Fibroblast of skin of scalp (primary cell): ENCODE data around the gene TMEM45A.
"Not testable (repeated sequence)": the region's sequence is repeated elsewhere in the genome, so short reads cannot be mapped to it uniquely, and the experiment has no call there.

Source experiments
- DNase-seq: peaks from one replicate; pipeline ENCODE4 v3.0.0-alpha.2; 2013

Gene TMEM45A

GRCh38 chr3:100536093-100536492 is 43.7 kb downstream of the TMEM45A start:
- DNase-seq, result no peak

GRCh38 chr3:100537646-100538338 is 45.4 kb downstream of the TMEM45A start:
- no peak for DNase-seq

- no peak for DNase-seq
Measured at GRCh38 chr3:100538339-100538706, 45.9 kb downstream of the TMEM45A start.

GRCh38 chr3:100540791-100541334 is 48.4 kb downstream of the TMEM45A start:
- no peak for DNase-seq

GRCh38 chr3:100541428-100541827 is 49.0 kb downstream of the TMEM45A start:
- not testable (repeated sequence) for DNase-seq

DNA sequence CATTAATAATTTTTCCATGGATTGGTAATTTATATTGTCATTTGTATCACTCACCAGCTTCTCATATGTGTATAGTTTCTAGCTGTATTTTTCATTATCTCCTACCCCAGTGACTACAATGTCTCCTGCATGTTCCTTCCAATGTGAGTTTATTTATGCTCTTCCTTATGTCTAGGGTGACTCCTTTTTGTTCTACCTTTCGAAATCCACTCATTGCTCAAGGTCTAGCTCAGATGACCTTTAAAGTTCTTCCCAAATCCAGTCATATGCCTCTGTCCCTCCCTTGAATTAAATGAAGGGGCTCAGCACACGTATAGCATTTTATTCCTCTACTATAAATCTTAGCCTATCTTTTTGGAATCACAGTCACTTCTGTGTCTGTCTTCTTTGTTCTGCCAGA is 53.0 kb downstream of the TMEM45A start:
- no peak for DNase-seq

- DNase-seq, result no peak
Measured at GRCh38 chr3:100546020-100546744, 53.8 kb downstream of the TMEM45A start.

DNA sequence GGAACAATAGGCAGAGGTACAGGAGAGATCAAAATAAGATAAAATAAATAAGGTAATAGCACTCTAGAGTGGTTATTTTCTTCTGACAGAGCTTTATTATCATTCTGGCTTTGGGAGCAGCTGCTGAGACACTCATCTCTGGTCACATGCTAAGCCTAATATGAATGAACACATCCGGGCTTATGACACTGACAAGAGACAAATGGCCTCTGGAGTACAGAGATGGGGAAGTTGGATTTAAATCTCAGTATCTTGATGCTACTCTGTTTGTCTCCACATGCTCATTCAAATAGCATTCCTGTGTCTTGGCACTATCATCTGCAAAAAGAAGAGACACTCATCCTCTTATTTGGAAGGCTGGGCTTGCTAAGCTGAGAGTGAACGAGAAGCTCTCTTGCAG is 55.6 kb downstream of the TMEM45A start:
- DNase-seq, result peak; percentile 19

GRCh38 chr3:100553618-100554372 is 61.4 kb downstream of the TMEM45A start:
- DNase-seq, result no peak

GRCh38 chr3:100554373-100554676 is 61.9 kb downstream of the TMEM45A start:
- no peak for DNase-seq

DNA sequence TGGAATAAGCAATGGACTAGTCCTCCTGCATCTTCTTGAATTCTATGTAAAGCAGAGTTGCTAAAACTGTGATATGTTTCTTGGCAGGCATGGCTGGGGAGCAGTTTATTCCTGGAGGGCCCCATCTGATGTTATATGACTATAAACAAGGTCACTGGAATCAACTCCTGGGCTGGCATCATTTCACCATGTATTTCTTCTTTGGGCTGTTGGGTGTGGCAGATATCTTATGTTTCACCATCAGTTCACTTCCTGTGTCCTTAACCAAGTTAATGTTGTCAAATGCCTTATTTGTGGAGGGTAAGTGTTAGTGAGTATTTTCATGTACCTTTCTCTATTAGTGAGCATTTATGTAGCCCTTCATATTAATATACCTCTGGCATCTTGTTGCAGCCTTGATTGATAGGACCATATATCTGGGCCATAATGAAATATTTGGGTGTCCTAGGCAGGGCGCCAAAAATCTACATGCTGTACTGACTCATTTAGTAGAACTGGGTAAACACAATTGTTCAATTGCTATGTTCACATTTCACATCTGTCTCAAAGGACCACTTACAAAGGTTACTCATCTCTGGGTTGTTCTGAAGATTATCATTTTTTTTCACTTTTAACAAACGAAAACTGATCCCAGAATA is 64.4 kb downstream of the TMEM45A start:
- peak; percentile 71 for DNase-seq

GRCh38 chr3:100558233-100558632 is 65.8 kb downstream of the TMEM45A start:
- no peak for DNase-seq

DNA sequence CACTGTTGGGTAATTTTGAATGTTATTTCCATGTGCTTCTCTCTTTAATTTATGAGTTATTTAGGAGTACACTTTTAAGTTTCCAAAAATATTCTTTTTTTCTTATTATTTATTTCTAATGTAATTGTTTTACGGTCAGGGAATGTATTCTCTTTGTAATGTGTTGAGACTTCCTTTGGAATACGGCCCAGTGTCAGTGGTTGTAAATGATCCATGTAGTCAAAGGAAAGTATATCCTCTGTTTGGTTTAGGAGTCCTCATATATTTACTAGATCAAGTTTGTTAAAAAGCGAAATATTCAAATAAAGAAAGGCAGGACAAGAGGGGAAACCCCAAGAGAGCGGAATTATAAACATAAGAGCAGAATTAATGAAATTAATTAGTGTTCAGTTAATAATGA is 68.0 kb downstream of the TMEM45A start:
- no peak for DNase-seq

GRCh38 chr3:100561459-100562158 is 69.2 kb downstream of the TMEM45A start:
- DNase-seq, result peak; percentile 58

- no peak for DNase-seq
Measured at GRCh38 chr3:100562224-100562857, 69.9 kb downstream of the TMEM45A start.

- DNase-seq, result no peak
Measured at GRCh38 chr3:100563228-100563627, 70.8 kb downstream of the TMEM45A start.

DNA sequence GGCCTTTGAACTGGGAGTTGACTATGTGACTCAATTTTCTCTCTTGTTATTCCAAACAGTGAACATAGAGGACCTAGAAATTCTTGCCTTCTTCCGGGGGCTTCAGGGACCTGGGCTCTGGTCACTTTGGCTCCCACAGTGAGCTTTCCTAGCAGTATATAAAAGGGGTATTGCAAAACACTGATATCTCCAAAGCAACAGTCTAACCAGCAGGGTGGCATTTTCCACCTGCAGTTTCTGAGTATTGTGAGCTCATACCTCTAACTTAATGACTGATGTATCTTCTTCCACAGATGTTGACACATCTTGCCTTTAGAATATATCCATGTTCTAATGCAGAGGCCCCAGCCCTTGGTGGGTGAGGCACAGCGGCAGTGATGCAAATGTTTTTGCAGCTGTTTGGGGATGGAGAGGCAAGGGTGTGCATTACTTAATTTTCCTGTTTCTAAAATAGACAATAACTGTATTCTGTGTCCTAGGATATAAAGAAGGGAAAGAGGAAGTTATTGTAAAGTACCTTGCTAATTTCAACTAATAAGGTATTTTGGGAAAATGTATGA is 71.3 kb downstream of the TMEM45A start:
- DNase-seq, result no peak

GRCh38 chr3:100570811-100571210 is 78.4 kb downstream of the TMEM45A start:
- no peak for DNase-seq

- no peak for DNase-seq
Measured at GRCh38 chr3:100574536-100574935, 82.1 kb downstream of the TMEM45A start.

DNA sequence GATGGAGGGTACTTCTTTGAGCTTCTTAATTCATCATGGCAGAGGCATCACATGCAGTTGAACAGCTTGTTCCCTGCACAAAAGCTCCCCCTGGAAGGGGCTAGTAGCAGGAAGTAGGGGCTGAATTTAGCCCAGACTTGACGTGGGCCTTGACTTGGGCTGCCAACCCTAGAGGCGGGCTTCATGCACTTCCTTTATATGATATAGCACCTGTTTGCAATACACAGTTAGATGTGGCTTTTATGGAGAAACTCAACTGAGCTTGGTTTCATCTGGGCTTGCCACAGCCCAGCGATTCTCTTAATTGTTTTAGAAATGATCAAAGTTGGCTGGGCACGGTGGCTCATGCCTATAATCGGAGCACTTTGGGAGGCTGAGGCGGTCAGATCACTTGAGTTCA is 83.3 kb downstream of the TMEM45A start:
- DNase-seq, result no peak

GRCh38 chr3:100577382-100578008 is 85.1 kb downstream of the TMEM45A start:
- DNase-seq, result no peak
